Liver (tissue), 9 donors: Measurements from ENCODE around the gene MAPK6. TPM values are rescaled to one million over a fixed set of nuclear protein-coding genes. Genes with fewer than 3 reads are reported as not detected.

Source experiments
- DNase-seq: peaks from one replicate; pipeline ENCODE4 v3.0.0-alpha.2; 2017; ENCODE audit warnings: low spot score
- H3K27ac ChIP-seq, 2 donors: one replicate each; pipeline ENCODE4 v1.7.0; 2013; ENCODE audit warnings: inconsistent platforms in 2 of 2, low read length in 2 of 2, control low read depth in 1 of 2, low read depth in 1 of 2, mild to moderate bottlenecking in 1 of 2
- H3K27me3 ChIP-seq, 4 donors: one replicate each; pipeline versions ENCODE4 v1.6.1 to v1.7.0; 2013; ENCODE audit warnings: low read length in 3 of 4, inconsistent platforms in 1 of 4, mild to moderate bottlenecking in 1 of 4, moderate library complexity in 1 of 4; ENCODE audit not compliant: control insufficient read depth in 4 of 4, insufficient read depth in 4 of 4
- H3K36me3 ChIP-seq, 4 donors: one replicate each; pipeline versions ENCODE4 v1.6.1 to v1.7.0; 2013; ENCODE audit warnings: low read length in 3 of 4, mild to moderate bottlenecking in 3 of 4, low read depth in 1 of 4, moderate library complexity in 1 of 4; ENCODE audit not compliant: control insufficient read depth in 4 of 4, insufficient read depth in 3 of 4
- H3K4me1 ChIP-seq, 4 donors: one replicate each; pipeline versions ENCODE4 v1.6.1 to v1.7.0; 2013; ENCODE audit warnings: low read length in 3 of 4, mild to moderate bottlenecking in 3 of 4, moderate library complexity in 1 of 4; ENCODE audit not compliant: control insufficient read depth in 4 of 4, insufficient read depth in 4 of 4
- H3K4me3 ChIP-seq, 3 donors: one replicate each; pipeline versions ENCODE4 v1.6.1 to v1.7.0; 2013; ENCODE audit warnings: low read length in 3 of 3, control low read depth in 1 of 3, low read depth in 1 of 3, mild to moderate bottlenecking in 1 of 3
- H3K9ac ChIP-seq, 2 donors: one replicate each; pipeline ENCODE4 v1.7.0; 2013; ENCODE audit warnings: low read length in 2 of 2, mild to moderate bottlenecking in 2 of 2, moderate library complexity in 2 of 2, control low read depth in 1 of 2, low read depth in 1 of 2
- H3K9me3 ChIP-seq, 4 donors: one replicate each; pipeline versions ENCODE4 v1.6.1 to v1.7.0; 2013; ENCODE audit warnings: low read length in 3 of 4; ENCODE audit not compliant: control insufficient read depth in 4 of 4
- ATF3 ChIP-seq: IDR thresholded peaks from 2 replicates; pipeline ENCODE4 v1.6.1; 2016; ENCODE audit warnings: antibody characterized with exemption
- FOXA2 ChIP-seq: IDR thresholded peaks from 2 replicates; pipeline ENCODE4 v1.6.1; 2016; ENCODE audit warnings: antibody characterized with exemption
- HNF4A ChIP-seq, 2 donors: conservative IDR thresholded peaks; 2 replicates each; pipeline ENCODE4 v1.6.1; 2016; ENCODE audit warnings: antibody characterized with exemption in 2 of 2, mild to moderate bottlenecking in 2 of 2
- HNF4G ChIP-seq: IDR thresholded peaks from 2 replicates; pipeline ENCODE4 v1.6.1; 2016; ENCODE audit warnings: antibody characterized with exemption
- JUND ChIP-seq, 2 donors: IDR thresholded peaks; 2 replicates each; pipeline ENCODE4 v1.6.1; 2016; ENCODE audit warnings: antibody characterized with exemption in 2 of 2
- MAX ChIP-seq: IDR thresholded peaks from 2 replicates; pipeline ENCODE4 v1.6.1; 2016; ENCODE audit warnings: antibody characterized with exemption
- NR2F2 ChIP-seq: IDR thresholded peaks from 2 replicates; pipeline ENCODE4 v1.6.1; 2016; ENCODE audit warnings: antibody characterized with exemption
- RAD21 ChIP-seq, 2 donors: IDR thresholded peaks; 2 replicates each; pipeline ENCODE4 v1.6.1; 2016; ENCODE audit warnings: antibody characterized with exemption in 2 of 2, mild to moderate bottlenecking in 2 of 2
- REST ChIP-seq: IDR thresholded peaks from 2 replicates; pipeline ENCODE4 v1.6.1; 2016; ENCODE audit warnings: antibody characterized with exemption, mild to moderate bottlenecking
- RXRA ChIP-seq, 2 donors: IDR thresholded peaks; 2 replicates each; pipeline ENCODE4 v1.6.1; 2017 to 2018; ENCODE audit warnings: antibody characterized with exemption in 2 of 2, mild to moderate bottlenecking in 1 of 2
- YY1 ChIP-seq: IDR thresholded peaks from 2 replicates; pipeline ENCODE4 v1.6.1; 2016; ENCODE audit warnings: antibody characterized with exemption, mild to moderate bottlenecking
- ZBTB33 ChIP-seq: IDR thresholded peaks from 2 replicates; pipeline ENCODE4 v1.6.1; 2016; ENCODE audit warnings: antibody characterized with exemption
- WGBS: extraction: QIAGEN DNeasy Blood & Tissue Kit; methylation state at CpG from one replicate; pipeline ENCODE4 v1.1.7; 2013; 5-methylcytosine and 5-hydroxymethylcytosine counted together
- polyA plus RNA-seq, 2 donors: library from polyadenylated mRNA; stranded (reverse) in 1 of 2; unstranded in 1 of 2; fragments of 200-250 nt in 1 of 2; fragments of >200 nt in 1 of 2; fragmentation: Nextera tagmentation in 1 of 2; extraction: Ambion mirVana in 1 of 2; gene quantifications; one replicate each; pipeline versions ENCODE4 v1.2.1 to v1.2.3, GENCODE V29; 2013 to 2015
- total RNA-seq, 2 donors: library from RNA; depleted of rRNA; stranded (reverse); fragments of >200 nt; gene quantifications; one replicate each; pipeline ENCODE4 v1.2.3, GENCODE V29; 2014
- donor health status: healthy.
- donor health status: healthy.
- donor health status: healthy.
- donor health status: healthy.
- donor health status: healthy.

MAPK6 gene
- total and polyA plus RNA-seq, 4 donors: 9.7 to 47.8 (median 32.1) TPM

DNA sequence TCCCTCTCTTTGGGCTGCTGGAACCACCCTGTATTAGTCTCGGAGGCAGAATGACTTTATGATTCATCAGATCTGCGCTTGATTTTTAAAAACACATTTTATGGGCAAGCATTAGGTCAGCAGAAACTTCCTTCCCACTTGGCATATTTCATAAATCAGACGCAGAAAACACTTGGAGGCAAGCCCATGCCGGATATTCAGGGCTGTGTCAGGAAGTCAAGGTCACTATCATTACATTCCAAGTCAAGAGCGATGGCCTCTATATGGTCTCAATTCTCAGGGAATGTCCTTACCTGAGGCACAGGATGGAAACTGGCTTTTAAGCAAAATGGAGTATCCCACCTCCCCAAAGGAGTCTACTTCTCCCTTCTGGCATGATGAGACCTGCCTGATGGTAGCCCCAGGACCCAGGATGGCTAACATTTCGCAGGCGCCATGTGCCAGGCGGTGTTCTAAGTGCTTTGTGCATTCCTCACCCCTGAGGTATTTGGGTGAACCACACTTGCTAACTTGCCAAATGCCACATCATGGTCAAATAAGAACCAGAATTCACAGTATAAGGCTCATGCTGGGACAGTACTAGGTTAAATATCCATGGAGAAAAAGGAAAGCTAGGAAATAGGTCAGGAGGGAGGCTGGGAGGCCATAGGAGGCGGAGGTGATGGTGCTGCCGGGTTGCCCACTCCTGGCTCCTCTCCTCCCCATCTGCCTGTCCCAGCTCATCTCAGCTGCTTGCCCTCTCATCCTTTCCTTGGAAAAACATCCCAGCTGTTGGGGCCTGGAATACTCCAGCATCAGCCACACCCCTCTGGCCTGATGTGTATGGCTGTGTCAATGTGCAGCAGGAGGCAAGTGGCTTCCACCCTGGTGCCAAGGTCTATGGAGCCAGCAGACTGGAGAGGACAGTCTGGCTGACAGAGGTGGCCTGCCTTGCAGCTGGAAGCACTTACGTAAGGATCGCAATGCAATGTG lies 74.8 kb downstream of the MAPK6 start:
- Histone ChIP-seq H3K27ac (no peak overlapping the region), H3K9me3 (peaks cover 0 to 4% (median 0%) of the 10 kb centered on the region in 4 donors), H3K4me1 (peaks cover 0 to 4% (median 0%) of the 10 kb centered on the region in 4 donors), H3K4me3 (no peak overlapping the region), H3K9ac (no peak overlapping the region), H3K36me3 (no peaks in the 10 kb centered on the region), H3K27me3 (no peaks in the 10 kb centered on the region)
- TF ChIP-seq JUND (IDR thresholded peaks at IDR 0.05): no peak
- no peak for TF ChIP-seq RAD21 (IDR thresholded peaks at IDR 0.05)
- TF ChIP-seq NR2F2: peak; percentile 84
- 82% methylated on average over 12 of the region's 12 CpGs for WGBS
- DNase-seq: no peak

GRCh38 chr15:52094811-52095584 lies 76.0 kb downstream of the MAPK6 start:
- no peak for DNase-seq
- Histone ChIP-seq H3K9me3 (peaks cover 0 to 4% (median 0%) of the 10 kb centered on the region in 4 donors), H3K4me1 (peaks cover 0 to 4% (median 0%) of the 10 kb centered on the region in 4 donors), H3K27ac (no peak overlapping the region), H3K9ac (no peak overlapping the region), H3K27me3 (no peaks in the 10 kb centered on the region), H3K36me3 (no peaks in the 10 kb centered on the region), H3K4me3 (no peak overlapping the region)
- WGBS: 89% methylated on average over 12 of the region's 12 CpGs
- TF ChIP-seq ZBTB33 (no peak), RXRA (IDR thresholded peaks at IDR 0.05) (no peak), YY1 (no peak), HNF4G (no peak), NR2F2 (no peak), ATF3 (no peak), REST (no peak), HNF4A (conservative IDR thresholded peaks at IDR 0.05) (no peak), MAX (no peak), FOXA2 (no peak)
